HFFc6 (cell line): ENCODE measurements around the gene KLHL15. TPM values are rescaled to one million over a fixed set of nuclear protein-coding genes. Genes with fewer than 3 reads are reported as not detected.
"Not testable (repeated sequence)": the region's sequence is repeated elsewhere in the genome, so short reads cannot be mapped to it uniquely, and the experiment has no call there.

ENCODE experiments used
- DNase-seq: peaks from one replicate; pipeline ENCODE4 v3.0.0-alpha.2; 2018
- H3K27ac Mint-ChIP-seq: 2 replicates; pipeline ENCODE4 v1.8.0; 2020; ENCODE audit warnings: mild to moderate bottlenecking, mixed read lengths
- H3K27me3 Mint-ChIP-seq: 2 replicates; pipeline ENCODE4 v1.8.0; 2021; ENCODE audit warnings: mild to moderate bottlenecking, moderate library complexity, mixed read lengths; ENCODE audit not compliant: insufficient read depth
- H3K36me3 Mint-ChIP-seq: 2 replicates; pipeline ENCODE4 v1.8.0; 2021; ENCODE audit warnings: low read depth, mixed read lengths
- H3K4me1 Mint-ChIP-seq: 2 replicates; pipeline ENCODE4 v1.8.0; 2020; ENCODE audit warnings: low read depth, mixed read lengths
- H3K4me3 Mint-ChIP-seq: 2 replicates; pipeline ENCODE4 v1.8.0; 2020; ENCODE audit warnings: mild to moderate bottlenecking, moderate library complexity, mixed read lengths
- H3K9me3 Mint-ChIP-seq: 2 replicates; pipeline ENCODE4 v1.8.0; 2020; ENCODE audit warnings: mild to moderate bottlenecking, mixed read lengths
- long read RNA-seq: library from polyadenylated mRNA; unstranded; transcript quantifications from one replicate; pipeline ENCODE4 v2.0.0, GENCODE V29; 2019
- total RNA-seq, 6 experiments: library from RNA; stranded (reverse); fragmentation: NEBNext Ultra II Directional; extraction: Animal tissue kit (Norgen Biotek cat#: 25700); gene quantifications; 2 replicates in 1 of 6; 3 replicates in 5 of 6; pipeline ENCODE4 v1.2.3, GENCODE V29; 2021
- TF ChIP-seq, protein P1 (sequence below): fragments of 200-600 bp; sonication (generic); IDR thresholded peaks from 2 replicates; pipeline ENCODE4 v1.5.0; 2021; ENCODE audit warnings: antibody characterized with exemption, mild to moderate bottlenecking

Gene KLHL15, protein sequence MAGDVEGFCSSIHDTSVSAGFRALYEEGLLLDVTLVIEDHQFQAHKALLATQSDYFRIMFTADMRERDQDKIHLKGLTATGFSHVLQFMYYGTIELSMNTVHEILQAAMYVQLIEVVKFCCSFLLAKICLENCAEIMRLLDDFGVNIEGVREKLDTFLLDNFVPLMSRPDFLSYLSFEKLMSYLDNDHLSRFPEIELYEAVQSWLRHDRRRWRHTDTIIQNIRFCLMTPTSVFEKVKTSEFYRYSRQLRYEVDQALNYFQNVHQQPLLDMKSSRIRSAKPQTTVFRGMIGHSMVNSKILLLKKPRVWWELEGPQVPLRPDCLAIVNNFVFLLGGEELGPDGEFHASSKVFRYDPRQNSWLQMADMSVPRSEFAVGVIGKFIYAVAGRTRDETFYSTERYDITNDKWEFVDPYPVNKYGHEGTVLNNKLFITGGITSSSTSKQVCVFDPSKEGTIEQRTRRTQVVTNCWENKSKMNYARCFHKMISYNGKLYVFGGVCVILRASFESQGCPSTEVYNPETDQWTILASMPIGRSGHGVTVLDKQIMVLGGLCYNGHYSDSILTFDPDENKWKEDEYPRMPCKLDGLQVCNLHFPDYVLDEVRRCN
- 1 to 10 TPM; 6.6 to 9.0 (median 7.8) TPM for total RNA-seq
- long read RNA-seq, partial matches to known transcripts: 2 of 4 reads
- long read RNA-seq, other reads (novel, unspliced or antisense): 2 of 4 reads

DNA sequence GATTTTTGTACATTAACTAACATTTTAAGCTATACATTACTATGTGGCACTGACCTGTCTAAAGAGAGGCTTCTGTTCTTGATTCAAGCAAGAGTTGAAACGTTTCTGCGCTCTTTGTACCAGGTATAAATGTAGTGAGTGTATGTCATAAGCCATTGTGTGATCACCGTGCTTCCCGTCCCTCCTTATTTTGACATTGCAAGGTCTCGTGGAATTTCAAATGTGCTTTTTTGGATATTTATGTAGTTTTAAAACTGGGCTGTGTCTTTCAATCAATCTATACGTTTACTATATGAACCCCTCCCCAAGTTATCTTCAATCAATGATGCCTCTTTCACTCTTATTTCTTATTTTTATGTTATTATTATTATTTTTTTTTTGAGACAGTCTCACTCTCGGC lies at the start of gene KLHL15:
KLHL15 (minus strand) TSS at position 101 of the 400 bp plus-strand sequence. CDS start 20,493 bp downstream, outside the sequence.
- DNase-seq: no peak
- H3K4me1 Mint-ChIP-seq: peaks cover 6% of the 10 kb centered on the region; the same call in 1 of the 2 replicates

DNA sequence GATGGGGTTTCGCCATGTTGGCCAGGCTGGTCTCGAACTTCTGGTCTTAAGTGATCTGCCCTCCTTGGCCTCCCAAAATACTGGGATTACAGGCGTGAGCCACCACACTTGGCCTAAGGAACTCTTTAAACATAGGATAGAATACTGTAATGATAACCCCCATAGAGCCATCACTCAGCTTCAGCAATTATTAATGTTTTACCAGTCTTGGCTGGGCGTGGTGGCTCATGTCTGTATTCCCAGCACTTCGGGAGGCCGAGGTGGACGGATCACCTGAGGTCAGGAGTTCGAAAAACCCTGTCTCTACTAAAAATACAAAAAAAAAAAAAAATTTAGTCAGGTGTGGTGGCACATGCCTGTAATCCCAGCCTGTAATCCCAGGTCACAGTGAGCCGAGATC lies 42.9 kb upstream of the KLHL15 start:
- TF ChIP-seq, protein P1, sequence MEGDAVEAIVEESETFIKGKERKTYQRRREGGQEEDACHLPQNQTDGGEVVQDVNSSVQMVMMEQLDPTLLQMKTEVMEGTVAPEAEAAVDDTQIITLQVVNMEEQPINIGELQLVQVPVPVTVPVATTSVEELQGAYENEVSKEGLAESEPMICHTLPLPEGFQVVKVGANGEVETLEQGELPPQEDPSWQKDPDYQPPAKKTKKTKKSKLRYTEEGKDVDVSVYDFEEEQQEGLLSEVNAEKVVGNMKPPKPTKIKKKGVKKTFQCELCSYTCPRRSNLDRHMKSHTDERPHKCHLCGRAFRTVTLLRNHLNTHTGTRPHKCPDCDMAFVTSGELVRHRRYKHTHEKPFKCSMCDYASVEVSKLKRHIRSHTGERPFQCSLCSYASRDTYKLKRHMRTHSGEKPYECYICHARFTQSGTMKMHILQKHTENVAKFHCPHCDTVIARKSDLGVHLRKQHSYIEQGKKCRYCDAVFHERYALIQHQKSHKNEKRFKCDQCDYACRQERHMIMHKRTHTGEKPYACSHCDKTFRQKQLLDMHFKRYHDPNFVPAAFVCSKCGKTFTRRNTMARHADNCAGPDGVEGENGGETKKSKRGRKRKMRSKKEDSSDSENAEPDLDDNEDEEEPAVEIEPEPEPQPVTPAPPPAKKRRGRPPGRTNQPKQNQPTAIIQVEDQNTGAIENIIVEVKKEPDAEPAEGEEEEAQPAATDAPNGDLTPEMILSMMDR: no peak
- peaks cover 9% of the 10 kb centered on the region; the same call in 1 of the 2 replicates for H3K36me3 Mint-ChIP-seq
- no peaks in the 10 kb centered on the region; the same call in 1 of the 2 replicates for H3K27me3 Mint-ChIP-seq
- DNase-seq: no peak
- H3K4me3 Mint-ChIP-seq: no peak overlapping the region
- H3K4me1 Mint-ChIP-seq: no peaks in the 10 kb centered on the region
- no peaks in the 10 kb centered on the region for H3K9me3 Mint-ChIP-seq
- H3K27ac Mint-ChIP-seq: no peak overlapping the region

More for the DNA sequence above, at the start of gene KLHL15:
- TF ChIP-seq, protein P1: no peak
- H3K36me3 Mint-ChIP-seq: no peaks in the 10 kb centered on the region
- H3K4me3 Mint-ChIP-seq: peak within 1 kb of the TSS; percentile 91
- peak within 1 kb of the TSS; percentile 97 for H3K27ac Mint-ChIP-seq
- no peaks in the 10 kb centered on the region for H3K9me3 Mint-ChIP-seq
- peaks cover 2% of the 10 kb centered on the region for H3K27me3 Mint-ChIP-seq

DNA sequence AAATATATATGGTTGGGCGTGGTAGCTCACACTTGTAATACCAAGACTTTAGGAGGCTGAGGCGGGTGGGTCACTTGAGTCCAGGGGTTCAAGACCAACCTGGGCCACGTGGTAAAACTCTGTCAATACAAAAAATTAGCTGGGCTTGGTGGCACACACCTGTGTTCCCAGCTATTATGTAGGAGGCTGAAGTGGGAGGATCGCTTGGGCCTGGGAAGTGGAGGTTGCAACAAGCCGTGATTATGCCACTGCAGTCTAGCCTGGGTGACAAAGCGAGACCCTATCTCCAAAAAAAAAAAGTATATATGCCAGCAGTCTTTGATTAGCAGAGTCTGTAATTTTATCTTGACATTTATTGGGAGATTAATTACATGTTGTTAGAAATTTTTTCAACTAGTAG lies 36.5 kb upstream of the KLHL15 start:
- H3K27me3 Mint-ChIP-seq: no peaks in the 10 kb centered on the region; the same call in 1 of the 2 replicates
- H3K36me3 Mint-ChIP-seq: peaks cover 5% of the 10 kb centered on the region; the same call in 1 of the 2 replicates
- H3K9me3 Mint-ChIP-seq: no peaks in the 10 kb centered on the region
- H3K4me1 Mint-ChIP-seq: no peaks in the 10 kb centered on the region
- TF ChIP-seq, protein P1: no peak
- no peak for DNase-seq
- H3K4me3 Mint-ChIP-seq: no peak overlapping the region
- H3K27ac Mint-ChIP-seq: no peak overlapping the region

DNA sequence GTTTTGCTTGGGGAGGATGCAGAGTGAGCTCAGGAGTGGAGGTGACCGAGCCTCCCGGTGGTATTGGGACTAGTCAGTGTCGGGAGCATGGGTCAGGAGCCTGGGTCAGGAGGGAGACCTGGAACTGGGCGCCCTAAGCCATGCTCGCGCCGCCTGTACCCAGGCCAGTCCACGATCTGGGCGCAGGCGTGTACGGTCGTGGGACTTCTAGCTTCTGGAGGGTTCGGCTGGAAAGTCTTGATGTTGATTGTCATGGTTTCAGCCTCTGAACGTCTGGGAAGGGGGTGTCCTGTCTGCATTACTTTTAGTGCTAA lies 28.0 kb upstream of the KLHL15 start:
- Mint-ChIP-seq H3K4me3 (no peak overlapping the region), H3K27ac (no peak overlapping the region), H3K9me3 (no peaks in the 10 kb centered on the region), H3K36me3 (no peaks in the 10 kb centered on the region), H3K4me1 (peaks cover 4% of the 10 kb centered on the region; the same call in 1 of the 2 replicates), H3K27me3 (no peaks in the 10 kb centered on the region)
- no peak for DNase-seq
- TF ChIP-seq, protein P1: no peak

DNA sequence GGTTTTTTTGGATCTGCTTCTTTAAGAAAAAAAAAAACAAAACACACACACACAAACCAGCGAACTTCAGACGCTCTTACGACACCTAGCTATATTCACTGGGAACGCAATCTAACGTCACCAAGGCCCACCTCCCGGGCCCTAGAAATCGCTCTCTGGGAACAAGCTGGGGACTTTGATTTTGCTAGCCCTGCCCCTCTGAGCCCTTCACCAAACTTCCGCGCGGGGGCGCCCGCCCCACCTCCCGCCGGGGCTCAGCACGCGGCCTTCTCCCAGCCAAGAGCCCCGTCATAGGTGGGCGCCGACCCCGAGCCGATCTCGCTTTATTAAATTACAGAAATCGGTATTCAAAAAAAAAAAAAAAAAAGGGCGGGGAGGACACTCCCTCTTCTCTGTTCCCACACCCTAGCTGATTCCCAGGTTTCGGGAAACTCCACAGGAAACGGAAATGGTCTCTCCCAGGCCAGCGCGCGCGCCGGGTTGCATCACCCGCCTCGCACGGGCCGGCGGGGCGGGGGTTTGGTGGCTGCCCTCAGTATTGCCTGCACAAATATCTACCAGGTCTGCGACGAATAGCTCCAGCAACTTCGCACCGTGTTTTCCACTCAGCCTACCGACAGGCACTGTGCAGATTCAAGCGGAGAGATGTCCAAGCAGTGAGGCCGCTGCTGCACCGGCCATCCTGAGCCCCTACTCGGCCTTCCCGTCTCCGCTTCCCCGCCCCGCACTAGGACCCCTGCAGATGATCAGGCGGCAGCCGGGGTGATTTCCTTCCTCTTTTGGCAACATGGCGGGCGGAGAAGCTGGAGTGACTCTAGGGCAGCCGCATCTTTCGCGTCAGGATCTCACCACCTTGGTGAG lies 27.4 kb upstream of the KLHL15 start, which contains the start of gene EIF2S3:
EIF2S3 (plus strand) TSS at position 775 of the 861 bp plus-strand sequence; CDS start at position 788, 13 bp downstream.
- H3K27ac Mint-ChIP-seq: no peak within 1 kb of the TSS

DNA sequence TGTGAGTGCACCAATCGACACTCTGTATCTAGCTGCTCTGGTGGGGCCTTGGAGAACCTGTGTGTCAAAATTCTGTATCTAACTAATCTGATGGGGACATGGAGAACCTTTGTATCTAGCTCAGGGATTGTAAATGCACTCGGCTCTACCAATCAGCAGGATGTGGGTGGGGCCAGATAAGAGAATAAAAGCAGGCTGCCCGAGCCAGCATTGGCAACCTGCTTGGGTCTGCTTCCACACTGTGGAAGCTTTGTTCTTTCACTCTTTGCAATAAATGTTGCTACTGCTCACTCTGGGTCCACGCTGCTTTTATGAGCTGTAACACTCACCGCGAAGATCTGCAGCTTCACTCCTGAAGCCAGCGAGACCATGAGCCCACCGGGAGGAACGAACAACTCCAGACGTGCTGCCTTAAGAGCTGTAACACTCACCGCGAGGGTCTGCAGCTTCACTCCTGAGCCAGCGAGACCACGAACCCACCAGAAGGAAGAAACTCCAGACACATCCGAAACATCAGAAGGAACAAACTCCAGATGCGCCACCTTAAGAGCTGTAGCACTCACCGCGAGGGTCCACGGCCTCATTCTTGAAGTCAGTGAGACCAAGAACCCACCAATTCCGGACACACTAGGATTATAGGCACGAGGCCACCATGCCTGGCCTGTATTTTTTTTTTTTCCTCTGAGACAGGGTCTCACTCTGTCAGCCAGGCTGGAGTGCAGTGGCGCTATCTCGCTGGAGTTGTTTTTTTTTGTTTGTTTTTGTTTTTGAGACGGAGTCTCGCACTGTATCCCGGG lies 23.7 kb upstream of the KLHL15 start:
- H3K27me3 Mint-ChIP-seq, H3K36me3 Mint-ChIP-seq, H3K9me3 Mint-ChIP-seq, H3K4me1 Mint-ChIP-seq, H3K27ac Mint-ChIP-seq, DNase-seq, H3K4me3 Mint-ChIP-seq: not testable (repeated sequence)

More for the DNA sequence above, 27.4 kb upstream of the KLHL15 start, which contains the start of gene EIF2S3:
- DNase-seq: peak; percentile 85
- peaks cover 4% of the 10 kb centered on the region; the same call in 1 of the 2 replicates for H3K4me1 Mint-ChIP-seq
- TF ChIP-seq, protein P1: peak; percentile 82
- no peaks in the 10 kb centered on the region for H3K27me3 Mint-ChIP-seq
- no peak within 1 kb of the TSS for H3K4me3 Mint-ChIP-seq
- H3K9me3 Mint-ChIP-seq: no peaks in the 10 kb centered on the region
- no peaks in the 10 kb centered on the region for H3K36me3 Mint-ChIP-seq

DNA sequence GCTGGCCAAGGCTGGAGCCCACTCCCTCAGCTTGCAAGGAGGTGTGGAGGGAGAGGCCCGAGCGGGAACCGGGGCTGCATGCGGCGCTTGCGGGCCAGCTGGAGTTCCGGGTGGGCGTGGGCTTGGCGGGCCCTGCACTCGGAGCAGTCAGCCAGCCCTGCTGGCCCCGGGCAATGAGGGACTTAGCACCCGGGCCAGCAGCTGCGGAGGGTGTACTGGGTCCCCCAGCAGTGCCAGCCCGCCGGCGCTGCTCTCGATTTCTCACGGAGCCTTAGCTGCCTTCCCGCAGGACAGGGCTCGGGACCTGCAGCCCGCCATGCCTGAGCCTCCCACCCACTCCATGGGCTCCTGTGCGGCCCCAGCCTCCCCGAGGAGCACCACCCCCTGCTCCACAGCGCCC lies 22.7 kb upstream of the KLHL15 start:
- not testable (repeated sequence) for H3K4me3 Mint-ChIP-seq, DNase-seq, H3K36me3 Mint-ChIP-seq, H3K27me3 Mint-ChIP-seq, H3K9me3 Mint-ChIP-seq, H3K4me1 Mint-ChIP-seq, H3K27ac Mint-ChIP-seq
